Right atrium auricular region (tissue), 2 donors: ENCODE data around the gene SREBF1. TPM values are rescaled to one million over a fixed set of nuclear protein-coding genes. Genes with fewer than 3 reads are reported as not detected.

Experiments
- DNase-seq: peaks from one replicate; pipeline ENCODE4 v3.0.0-alpha.2; 2019; ENCODE audit warnings: low spot score
- H3K27ac ChIP-seq, 2 donors: fragments of 200-600 bp; sonication (generic); 1 replicate in 1 of 2; 2 replicates in 1 of 2; pipeline ENCODE4 v1.5.1; 2016 to 2019
- H3K27me3 ChIP-seq, 2 donors: fragments of 200-600 bp; sonication (generic); one replicate each; pipeline versions ENCODE4 v1.5.1 to v1.6.0; 2017 to 2019
- H3K36me3 ChIP-seq: fragments of 200-600 bp; sonication (generic); one replicate; pipeline ENCODE4 v1.5.1; 2016
- H3K4me1 ChIP-seq, 2 donors: fragments of 200-600 bp; sonication (generic); one replicate each; pipeline versions ENCODE4 v1.5.1 to v1.6.0; 2017 to 2019
- H3K4me3 ChIP-seq, 2 donors: fragments of 200-600 bp; sonication (generic); 1 replicate in 1 of 2; 2 replicates in 1 of 2; pipeline ENCODE4 v1.5.1; 2017 to 2019; ENCODE audit warnings: mild to moderate bottlenecking in 1 of 2, moderate library complexity in 1 of 2
- H3K9me3 ChIP-seq, 2 donors: fragments of 200-600 bp; sonication (generic); one replicate each; pipeline ENCODE4 v1.5.1; 2019
- total RNA-seq, 2 donors: library from RNA; depleted of rRNA; stranded (reverse); fragments of >200 nt; gene quantifications; one replicate each; pipeline ENCODE4 v1.1.0, GENCODE V29; 2016
- TF ChIP-seq, protein P1 (sequence below), 2 donors: fragments of 200-600 bp; sonication (generic); IDR thresholded peaks; one replicate each; pipeline ENCODE4 v1.5.1; 2019; ENCODE audit warnings: antibody characterized with exemption in 2 of 2

SREBF1 gene
- total RNA-seq, 2 donors from 2014 or later, result 17.0 to 29.8 TPM

DNA sequence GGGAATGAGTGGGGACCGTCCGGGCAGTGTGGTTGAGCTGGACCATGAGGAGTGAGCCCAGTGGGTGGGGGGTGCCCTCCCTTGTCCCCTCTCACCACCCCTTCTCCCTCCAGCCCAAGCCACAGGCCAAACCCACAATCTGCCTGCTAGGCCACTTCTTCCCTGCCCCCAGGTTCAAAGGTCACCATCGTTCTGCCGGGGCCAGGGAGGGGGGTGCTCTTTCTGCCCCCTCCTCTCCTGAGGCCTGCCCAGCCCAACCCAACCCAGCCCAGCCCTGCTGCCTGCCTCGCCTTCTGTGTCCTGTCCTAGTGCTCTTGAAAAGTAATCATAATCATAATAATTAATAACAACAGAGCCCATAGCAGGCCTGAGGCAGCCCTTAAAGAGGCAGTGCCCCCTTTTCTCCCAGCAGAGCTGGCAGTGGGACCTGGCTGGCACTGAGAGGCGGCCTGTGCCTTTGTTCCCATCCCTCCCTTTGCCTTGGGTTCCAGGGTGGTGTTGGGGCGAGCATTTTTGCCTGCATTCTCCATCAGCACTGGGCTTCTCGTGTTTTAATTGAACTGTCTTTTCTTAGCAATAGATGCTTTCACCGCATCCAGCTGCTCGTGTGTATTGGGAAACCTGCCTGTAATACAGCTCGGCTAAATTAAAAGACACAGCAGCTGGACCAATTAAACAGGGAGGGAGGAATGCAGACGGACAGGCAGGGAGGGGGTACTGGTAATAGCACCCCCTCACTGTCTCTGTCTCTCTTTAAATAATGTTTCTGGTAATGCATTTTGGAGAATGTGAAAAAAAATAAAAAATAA, 46.8 kb downstream of the SREBF1 start:
- DNase-seq, result no peak
- Histone ChIP-seq H3K27ac (peak overlapping the region in 1 of 2 donors; percentile 38), H3K4me3 (no peak overlapping the region), H3K4me1 (peaks cover 0 to 81% of the 10 kb centered on the region in 2 donors), H3K27me3 (no peaks in the 10 kb centered on the region), H3K9me3 (no peaks in the 10 kb centered on the region), H3K36me3 (peaks cover 13% of the 10 kb centered on the region)
- TF ChIP-seq, protein P1, sequence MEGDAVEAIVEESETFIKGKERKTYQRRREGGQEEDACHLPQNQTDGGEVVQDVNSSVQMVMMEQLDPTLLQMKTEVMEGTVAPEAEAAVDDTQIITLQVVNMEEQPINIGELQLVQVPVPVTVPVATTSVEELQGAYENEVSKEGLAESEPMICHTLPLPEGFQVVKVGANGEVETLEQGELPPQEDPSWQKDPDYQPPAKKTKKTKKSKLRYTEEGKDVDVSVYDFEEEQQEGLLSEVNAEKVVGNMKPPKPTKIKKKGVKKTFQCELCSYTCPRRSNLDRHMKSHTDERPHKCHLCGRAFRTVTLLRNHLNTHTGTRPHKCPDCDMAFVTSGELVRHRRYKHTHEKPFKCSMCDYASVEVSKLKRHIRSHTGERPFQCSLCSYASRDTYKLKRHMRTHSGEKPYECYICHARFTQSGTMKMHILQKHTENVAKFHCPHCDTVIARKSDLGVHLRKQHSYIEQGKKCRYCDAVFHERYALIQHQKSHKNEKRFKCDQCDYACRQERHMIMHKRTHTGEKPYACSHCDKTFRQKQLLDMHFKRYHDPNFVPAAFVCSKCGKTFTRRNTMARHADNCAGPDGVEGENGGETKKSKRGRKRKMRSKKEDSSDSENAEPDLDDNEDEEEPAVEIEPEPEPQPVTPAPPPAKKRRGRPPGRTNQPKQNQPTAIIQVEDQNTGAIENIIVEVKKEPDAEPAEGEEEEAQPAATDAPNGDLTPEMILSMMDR (IDR thresholded peaks at IDR 0.05), result no peak

DNA sequence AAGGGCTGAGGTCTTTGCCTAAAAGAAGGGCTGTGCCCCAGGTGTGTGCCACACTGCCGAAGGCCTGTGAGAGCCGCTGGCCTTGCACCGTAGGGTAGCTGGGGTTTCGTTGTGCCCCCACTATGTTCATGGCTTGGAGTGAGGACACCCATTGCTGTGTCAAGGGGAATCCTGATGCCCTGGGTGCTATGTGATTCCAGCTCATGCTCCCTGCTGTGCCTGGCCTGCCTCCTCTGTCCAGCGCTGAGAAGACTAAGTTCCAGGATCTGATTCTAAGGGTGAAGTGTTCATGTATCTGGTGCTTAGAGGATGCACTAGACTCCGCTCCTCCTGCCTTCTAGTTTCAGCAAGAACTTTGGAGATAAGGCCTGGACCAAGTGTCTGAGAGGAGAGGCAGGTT, 47.4 kb downstream of the SREBF1 start:
- TF ChIP-seq, protein P1 (IDR thresholded peaks at IDR 0.05), result no peak
- DNase-seq, result no peak
- no peaks in the 10 kb centered on the region for H3K9me3 ChIP-seq
- H3K4me3 ChIP-seq, result no peak overlapping the region
- peaks cover 8% of the 10 kb centered on the region for H3K36me3 ChIP-seq
- no peak overlapping the region for H3K27ac ChIP-seq
- peaks cover 0 to 87% of the 10 kb centered on the region in 2 donors for H3K4me1 ChIP-seq
- no peaks in the 10 kb centered on the region for H3K27me3 ChIP-seq

DNA sequence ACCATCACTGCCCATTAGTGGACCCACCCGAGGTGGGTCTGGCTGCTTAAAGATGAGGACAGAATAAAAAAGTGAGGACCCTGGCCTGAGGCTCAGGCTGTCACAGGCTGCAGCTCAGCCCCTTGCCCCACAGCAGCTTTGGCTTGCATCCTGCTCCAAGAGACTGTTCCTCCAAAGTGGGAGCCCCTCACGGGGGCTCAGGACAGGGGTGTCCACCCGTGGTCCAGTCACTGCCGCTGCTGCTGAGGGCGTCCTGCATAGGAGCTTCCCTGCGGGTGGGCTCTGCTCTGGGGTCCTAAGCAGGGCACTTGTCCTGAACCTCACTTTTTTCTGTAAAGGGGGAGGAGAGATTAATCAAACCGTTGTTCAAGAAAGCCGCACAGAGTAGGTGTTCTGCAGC, 47.8 kb downstream of the SREBF1 start:
- TF ChIP-seq, protein P1 (IDR thresholded peaks at IDR 0.05), result no peak
- H3K4me1 ChIP-seq, result peaks cover 0 to 87% of the 10 kb centered on the region in 2 donors

DNA sequence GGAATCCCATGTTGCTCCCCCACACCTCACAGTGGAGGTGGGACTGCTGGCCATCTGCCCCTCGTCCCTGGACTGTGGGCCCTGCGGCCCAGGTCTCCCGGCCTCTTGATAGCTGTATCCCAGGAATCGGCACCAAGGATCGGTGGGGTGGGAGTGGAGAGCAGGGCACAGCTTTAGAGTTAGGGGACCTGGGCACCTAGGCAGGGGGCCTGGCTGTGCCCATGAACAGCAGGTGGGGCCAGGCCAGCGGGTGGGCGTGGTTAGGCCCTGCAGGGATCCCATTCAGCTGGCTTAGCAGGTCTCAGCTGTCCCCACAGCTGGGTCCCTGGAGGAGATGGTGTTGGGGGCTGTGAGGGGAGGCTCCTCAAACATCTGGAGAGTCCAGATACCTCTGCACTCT, 49.2 kb downstream of the SREBF1 start:
- no peak overlapping the region for H3K4me3 ChIP-seq
- DNase-seq, result no peak
- no peaks in the 10 kb centered on the region for H3K9me3 ChIP-seq
- no peaks in the 10 kb centered on the region for H3K36me3 ChIP-seq
- H3K27me3 ChIP-seq, result no peaks in the 10 kb centered on the region
- peaks cover 0 to 84% of the 10 kb centered on the region in 2 donors for H3K4me1 ChIP-seq
- H3K27ac ChIP-seq, result peak overlapping the region in 1 of 2 donors; percentile 0
- TF ChIP-seq, protein P1 (IDR thresholded peaks at IDR 0.05), result no peak

More for the DNA sequence above, 47.8 kb downstream of the SREBF1 start:
- no peaks in the 10 kb centered on the region for H3K9me3 ChIP-seq
- no peak overlapping the region for H3K27ac ChIP-seq
- no peak for DNase-seq
- H3K36me3 ChIP-seq, result peaks cover 3% of the 10 kb centered on the region
- no peak overlapping the region for H3K4me3 ChIP-seq
- H3K27me3 ChIP-seq, result no peaks in the 10 kb centered on the region

DNA sequence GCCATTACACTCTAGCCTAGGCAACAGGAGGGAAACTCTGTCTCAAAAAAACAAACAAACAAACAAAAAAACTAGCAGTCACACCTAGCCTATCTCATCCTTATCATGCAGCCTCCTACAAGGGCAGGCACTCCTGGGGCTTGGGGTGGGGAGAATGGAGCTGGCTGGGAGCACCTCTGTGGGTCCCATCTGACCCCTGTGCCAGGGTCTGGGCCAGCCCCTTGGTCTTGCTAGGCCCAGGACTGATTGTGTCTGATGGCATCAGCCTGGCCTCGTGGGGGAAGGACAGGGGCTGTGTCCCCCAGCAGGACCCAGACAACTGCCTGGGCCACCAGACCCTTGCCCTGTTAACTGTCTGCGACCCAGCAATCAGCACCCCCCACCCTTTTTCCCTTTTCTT, 49.8 kb downstream of the SREBF1 start:
- Histone ChIP-seq H3K4me3 (no peak overlapping the region), H3K4me1 (peaks cover 0 to 84% of the 10 kb centered on the region in 2 donors), H3K27me3 (no peaks in the 10 kb centered on the region), H3K36me3 (no peaks in the 10 kb centered on the region), H3K27ac (peak overlapping the region in 1 of 2 donors; percentile 0), H3K9me3 (no peaks in the 10 kb centered on the region)
- DNase-seq, result no peak
- TF ChIP-seq, protein P1 (IDR thresholded peaks at IDR 0.05), result no peak
